Esophagus squamous epithelium (tissue), 4 donors: ENCODE results near the gene PLXNC1.

Experiments used
- POLR2A ChIP-seq, 4 donors: fragments of 450-650 bp; IDR thresholded peaks; one replicate each; pipeline ENCODE4 v1.6.1; 2017; ENCODE audit warnings: antibody characterized with exemption in 4 of 4, mild to moderate bottlenecking in 4 of 4, moderate library complexity in 3 of 4
- TF ChIP-seq, protein P1 (sequence below), 6 experiments: fragments of 450-650 bp in 4 of 6; fragments of 200-600 bp in 2 of 6; sonication (generic) in 2 of 6; IDR thresholded peaks; one replicate each; pipeline ENCODE4 v1.5.1; 2016 to 2019; ENCODE audit warnings: antibody characterized with exemption in 6 of 6, mild to moderate bottlenecking in 4 of 6, moderate library complexity in 4 of 6

GRCh38 chr12:94329366-94329765 is 181.0 kb downstream of the PLXNC1 start:
- TF ChIP-seq POLR2A (IDR thresholded peaks at IDR 0.05) = no peak
- TF ChIP-seq, protein P1, sequence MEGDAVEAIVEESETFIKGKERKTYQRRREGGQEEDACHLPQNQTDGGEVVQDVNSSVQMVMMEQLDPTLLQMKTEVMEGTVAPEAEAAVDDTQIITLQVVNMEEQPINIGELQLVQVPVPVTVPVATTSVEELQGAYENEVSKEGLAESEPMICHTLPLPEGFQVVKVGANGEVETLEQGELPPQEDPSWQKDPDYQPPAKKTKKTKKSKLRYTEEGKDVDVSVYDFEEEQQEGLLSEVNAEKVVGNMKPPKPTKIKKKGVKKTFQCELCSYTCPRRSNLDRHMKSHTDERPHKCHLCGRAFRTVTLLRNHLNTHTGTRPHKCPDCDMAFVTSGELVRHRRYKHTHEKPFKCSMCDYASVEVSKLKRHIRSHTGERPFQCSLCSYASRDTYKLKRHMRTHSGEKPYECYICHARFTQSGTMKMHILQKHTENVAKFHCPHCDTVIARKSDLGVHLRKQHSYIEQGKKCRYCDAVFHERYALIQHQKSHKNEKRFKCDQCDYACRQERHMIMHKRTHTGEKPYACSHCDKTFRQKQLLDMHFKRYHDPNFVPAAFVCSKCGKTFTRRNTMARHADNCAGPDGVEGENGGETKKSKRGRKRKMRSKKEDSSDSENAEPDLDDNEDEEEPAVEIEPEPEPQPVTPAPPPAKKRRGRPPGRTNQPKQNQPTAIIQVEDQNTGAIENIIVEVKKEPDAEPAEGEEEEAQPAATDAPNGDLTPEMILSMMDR (IDR thresholded peaks at IDR 0.05) = no peak
